ENCODE results near the gene CRTC3.

CRTC3 gene

DNA sequence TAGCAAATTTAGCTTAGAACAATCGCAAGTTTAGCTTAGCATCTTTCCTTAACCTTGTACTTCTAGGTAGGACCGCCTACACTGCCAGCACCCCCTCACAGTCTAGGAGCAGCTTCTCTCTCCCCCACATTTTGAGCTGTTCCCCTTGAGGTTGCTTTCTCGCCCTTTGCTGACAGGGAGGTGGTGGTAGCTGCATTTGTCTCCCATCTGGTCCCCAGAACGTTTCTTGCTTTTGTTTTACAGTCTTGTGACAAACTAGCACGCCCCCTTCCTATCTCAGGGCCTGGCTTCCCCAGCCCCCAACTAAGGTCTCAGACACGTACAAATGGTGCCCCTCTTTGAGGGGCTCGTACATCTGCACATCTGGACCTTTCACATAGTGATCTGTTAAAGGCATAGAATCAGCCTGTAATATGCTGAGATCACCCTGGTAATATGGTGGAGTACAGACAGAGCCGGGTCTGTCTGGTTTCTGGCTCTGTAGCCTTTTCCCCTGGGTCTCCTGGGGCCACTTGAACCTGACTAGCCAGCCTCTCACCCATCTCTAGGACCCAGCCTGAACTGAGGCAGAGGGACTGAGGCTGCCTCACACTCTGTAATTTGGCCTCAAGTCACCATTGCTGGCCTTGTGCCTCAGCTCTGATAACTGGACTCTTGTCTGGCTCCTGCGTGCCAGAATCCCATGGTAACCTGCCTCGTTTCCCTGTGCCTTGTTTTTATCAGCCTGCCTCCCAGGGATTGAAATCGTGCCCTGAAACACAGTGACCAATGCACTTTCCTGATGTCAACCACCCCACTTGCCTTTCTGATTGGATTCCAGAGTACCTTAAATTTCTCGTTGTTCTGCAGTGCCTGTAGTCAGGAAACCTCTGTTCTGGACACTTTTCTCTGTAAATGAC lies 27.7 kb downstream of the CRTC3 start:
- no peak overlapping the region for H3K9ac ChIP-seq (ENCODE audit: low read depth, low read length, poor library complexity, severe bottlenecking)
- H3F3A ChIP-seq (ENCODE audit: low read depth), result 0 out of 2 replicates have a peak, but pooled peaks cover 4% of the 10 kb centered on the region
- H3K9me2 ChIP-seq (replicated peaks; ENCODE audit: low read depth, low read length), result no peaks in the 10 kb centered on the region
- H3K4me2 ChIP-seq (ENCODE audit: low read depth, low read length, poor library complexity, severe bottlenecking), result no peak overlapping the region
- H4K20me1 ChIP-seq (ENCODE audit: insufficient read depth, low read length, poor library complexity, severe bottlenecking), result no peaks in the 10 kb centered on the region
- H3K9me3 ChIP-seq (ENCODE audit: insufficient read depth, low read depth, low read length), result no peaks in the 10 kb centered on the region
- H2AFZ ChIP-seq (ENCODE audit: low read length), result no peak overlapping the region
- TF ChIP-seq, protein P1, sequence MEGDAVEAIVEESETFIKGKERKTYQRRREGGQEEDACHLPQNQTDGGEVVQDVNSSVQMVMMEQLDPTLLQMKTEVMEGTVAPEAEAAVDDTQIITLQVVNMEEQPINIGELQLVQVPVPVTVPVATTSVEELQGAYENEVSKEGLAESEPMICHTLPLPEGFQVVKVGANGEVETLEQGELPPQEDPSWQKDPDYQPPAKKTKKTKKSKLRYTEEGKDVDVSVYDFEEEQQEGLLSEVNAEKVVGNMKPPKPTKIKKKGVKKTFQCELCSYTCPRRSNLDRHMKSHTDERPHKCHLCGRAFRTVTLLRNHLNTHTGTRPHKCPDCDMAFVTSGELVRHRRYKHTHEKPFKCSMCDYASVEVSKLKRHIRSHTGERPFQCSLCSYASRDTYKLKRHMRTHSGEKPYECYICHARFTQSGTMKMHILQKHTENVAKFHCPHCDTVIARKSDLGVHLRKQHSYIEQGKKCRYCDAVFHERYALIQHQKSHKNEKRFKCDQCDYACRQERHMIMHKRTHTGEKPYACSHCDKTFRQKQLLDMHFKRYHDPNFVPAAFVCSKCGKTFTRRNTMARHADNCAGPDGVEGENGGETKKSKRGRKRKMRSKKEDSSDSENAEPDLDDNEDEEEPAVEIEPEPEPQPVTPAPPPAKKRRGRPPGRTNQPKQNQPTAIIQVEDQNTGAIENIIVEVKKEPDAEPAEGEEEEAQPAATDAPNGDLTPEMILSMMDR (conservative IDR thresholded peaks at IDR 0.05; ENCODE audit: low read length), result no peak
- no peak for TF ChIP-seq EZH2phosphoT487 (IDR thresholded peaks at IDR 0.05; ENCODE audit: borderline replicate concordance)
- peaks cover 7% of the 10 kb centered on the region; the same call in 1 of the 2 replicates for H3K36me3 ChIP-seq (ENCODE audit: insufficient read depth, low read length)
- no peaks in the 10 kb centered on the region for H3K27me3 ChIP-seq (ENCODE audit: insufficient read depth, low read length, poor library complexity, severe bottlenecking)
- H3K79me2 ChIP-seq (ENCODE audit: insufficient read depth, low read length), result peaks cover 30% of the 10 kb centered on the region
- no peak overlapping the region for H3K4me3 ChIP-seq (ENCODE audit: low read length, poor library complexity, severe bottlenecking)
- H3K4me1 ChIP-seq (ENCODE audit: insufficient read depth, low read length, poor library complexity, severe bottlenecking), result peaks cover 16% of the 10 kb centered on the region

DNA sequence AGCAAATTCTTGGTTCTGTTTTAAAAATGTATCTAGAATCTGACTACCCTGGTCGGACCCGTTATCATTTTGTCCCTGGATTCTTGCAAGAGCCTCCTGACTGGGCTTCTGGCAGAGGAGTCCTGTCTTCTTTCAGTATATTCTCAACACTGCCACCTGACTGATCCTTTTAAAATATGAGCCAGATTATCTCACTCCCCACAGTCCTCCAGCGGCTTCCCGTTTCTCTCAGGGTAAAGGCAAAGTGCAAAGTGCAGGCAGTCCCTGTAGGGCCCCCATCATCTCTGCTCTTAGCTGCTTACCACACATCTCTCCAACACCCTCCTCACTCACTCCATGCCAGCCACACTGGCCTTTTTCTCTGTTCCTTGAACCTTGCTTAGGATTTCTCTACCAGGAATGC lies 28.4 kb downstream of the CRTC3 start:
- TF ChIP-seq EZH2phosphoT487 (IDR thresholded peaks at IDR 0.05; ENCODE audit: borderline replicate concordance), result no peak
- TF ChIP-seq, protein P1 (conservative IDR thresholded peaks at IDR 0.05; ENCODE audit: low read length), result no peak
- no peaks in the 10 kb centered on the region for H4K20me1 ChIP-seq (ENCODE audit: insufficient read depth, low read length, poor library complexity, severe bottlenecking)
- H3K4me2 ChIP-seq (ENCODE audit: low read depth, low read length, poor library complexity, severe bottlenecking), result no peak overlapping the region
- H3K4me3 ChIP-seq (ENCODE audit: low read length, poor library complexity, severe bottlenecking), result no peak overlapping the region
- H3K4me1 ChIP-seq (ENCODE audit: insufficient read depth, low read length, poor library complexity, severe bottlenecking), result peaks cover 21% of the 10 kb centered on the region
- H3K79me2 ChIP-seq (ENCODE audit: insufficient read depth, low read length), result peaks cover 36% of the 10 kb centered on the region
- H2AFZ ChIP-seq (ENCODE audit: low read length), result no peak overlapping the region
- H3K9me2 ChIP-seq (replicated peaks; ENCODE audit: low read depth, low read length), result no peaks in the 10 kb centered on the region
- no peak overlapping the region for H3K9ac ChIP-seq (ENCODE audit: low read depth, low read length, poor library complexity, severe bottlenecking)
- H3K36me3 ChIP-seq (ENCODE audit: insufficient read depth, low read length), result peaks cover 7% of the 10 kb centered on the region; the same call in 1 of the 2 replicates
- H3K9me3 ChIP-seq (ENCODE audit: insufficient read depth, low read depth, low read length), result no peaks in the 10 kb centered on the region
- no peaks in the 10 kb centered on the region for H3K27me3 ChIP-seq (ENCODE audit: insufficient read depth, low read length, poor library complexity, severe bottlenecking)
- 0 out of 2 replicates have a peak, but pooled peaks cover 1% of the 10 kb centered on the region for H3F3A ChIP-seq (ENCODE audit: low read depth)

DNA sequence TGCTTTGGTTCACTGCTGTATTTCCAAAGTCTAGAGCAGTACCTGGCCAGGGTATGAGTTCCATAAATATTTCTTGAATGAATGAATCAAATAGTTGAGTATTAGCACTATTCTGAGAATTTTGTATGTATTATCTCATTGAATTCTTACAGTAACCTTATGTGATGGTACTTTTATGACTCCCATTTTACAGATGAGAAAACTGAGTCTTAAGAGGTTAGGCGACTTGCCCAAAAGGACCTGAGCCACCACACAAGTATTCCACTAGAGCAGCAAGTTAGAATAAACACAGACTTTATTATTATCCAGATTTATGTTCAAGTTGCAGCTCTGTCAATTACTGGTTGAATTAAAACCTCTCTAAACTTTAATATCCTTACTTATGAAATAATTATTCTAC lies 29.4 kb downstream of the CRTC3 start:
- H3F3A ChIP-seq (ENCODE audit: low read depth), result no peaks in the 10 kb centered on the region

More for the DNA sequence above, 29.4 kb downstream of the CRTC3 start:
- Histone ChIP-seq H3K4me1 (ENCODE audit: insufficient read depth, low read length, poor library complexity, severe bottlenecking) (peaks cover 26% of the 10 kb centered on the region), H3K36me3 (ENCODE audit: insufficient read depth, low read length) (no peaks in the 10 kb centered on the region), H4K20me1 (ENCODE audit: insufficient read depth, low read length, poor library complexity, severe bottlenecking) (no peaks in the 10 kb centered on the region), H2AFZ (ENCODE audit: low read length) (no peak overlapping the region), H3K79me2 (ENCODE audit: insufficient read depth, low read length) (peaks cover 43% of the 10 kb centered on the region), H3K9me2 (replicated peaks; ENCODE audit: low read depth, low read length) (no peaks in the 10 kb centered on the region), H3K27me3 (ENCODE audit: insufficient read depth, low read length, poor library complexity, severe bottlenecking) (no peaks in the 10 kb centered on the region), H3K9me3 (ENCODE audit: insufficient read depth, low read depth, low read length) (no peaks in the 10 kb centered on the region), H3K4me2 (ENCODE audit: low read depth, low read length, poor library complexity, severe bottlenecking) (no peak overlapping the region), H3K4me3 (ENCODE audit: low read length, poor library complexity, severe bottlenecking) (no peak overlapping the region), H3K9ac (ENCODE audit: low read depth, low read length, poor library complexity, severe bottlenecking) (no peak overlapping the region)
- TF ChIP-seq, protein P1 (conservative IDR thresholded peaks at IDR 0.05; ENCODE audit: low read length), result no peak
- no peak for TF ChIP-seq EZH2phosphoT487 (IDR thresholded peaks at IDR 0.05; ENCODE audit: borderline replicate concordance)
